Caco-2 (cell line): ENCODE data around the gene CDK9. TPM values are rescaled to one million over a fixed set of nuclear protein-coding genes. Genes with fewer than 3 reads are reported as not detected.

ENCODE experiments used
- BruUV-seq: library from RNA; stranded (reverse); fragments of 400-500 nt; replicated peaks from 2 replicates; lab custom pipeline; 2021; lab: Mats Ljungman, UMichigan
- CTCF ChIA-PET: fragments of 300-600 bp; sonication (Branson Sonifier 250); formaldehyde crosslinking; loops from one replicate; lab custom pipeline; 2022; ENCODE audit warnings: antibody characterized with exemption; lab: Charles Lee
- POLR2A ChIA-PET: fragments of 300-600 bp; sonication (Branson Sonifier 250); formaldehyde crosslinking; loops from one replicate; lab custom pipeline; 2022; ENCODE audit warnings: antibody characterized with exemption; lab: Charles Lee
- DNase-seq, 2 experiments: peaks; one replicate each; pipeline versions ENCODE4 v3.0.0 to v3.0.0-alpha.2; 2020 to 2022
- H3K27me3 ChIP-seq: replicated peaks from 2 replicates; pipeline ENCODE4 v1.6.0; 2011; ENCODE audit warnings: low read length; ENCODE audit not compliant: control insufficient read depth, insufficient read depth
- H3K36me3 ChIP-seq: 2 replicates; pipeline ENCODE4 v1.5.1; 2011; ENCODE audit warnings: low read length; ENCODE audit not compliant: control insufficient read depth, insufficient read depth
- H3K4me1 ChIP-seq: fragments of 250-450 bp; sonication (Bioruptor Pico); 2 replicates; pipeline ENCODE4 v1.5.1; 2020; ENCODE audit warnings: mild to moderate bottlenecking
- H3K4me3 ChIP-seq: 2 replicates; pipeline ENCODE4 v1.5.1; 2011; ENCODE audit warnings: low read depth, mild to moderate bottlenecking, control low read depth, low read length
- H3K9me3 ChIP-seq: fragments of 250-450 bp; sonication (Bioruptor Pico); 2 replicates; pipeline ENCODE4 v1.5.1; 2020; ENCODE audit warnings: mild to moderate bottlenecking, moderate library complexity
- H3K27ac Mint-ChIP-seq: one replicate; pipeline ENCODE4 v1.8.0; 2022; ENCODE audit warnings: mixed read lengths; ENCODE audit not compliant: unreplicated experiment
- H3K27me3 Mint-ChIP-seq: one replicate; pipeline ENCODE4 v1.8.0; 2022; ENCODE audit warnings: mixed read lengths; ENCODE audit not compliant: insufficient read depth, unreplicated experiment
- H3K36me3 Mint-ChIP-seq: one replicate; pipeline ENCODE4 v1.8.0; 2022; ENCODE audit warnings: mild to moderate bottlenecking, mixed read lengths; ENCODE audit not compliant: insufficient read depth, unreplicated experiment
- H3K4me1 Mint-ChIP-seq: one replicate; pipeline ENCODE4 v1.8.0; 2022; ENCODE audit warnings: low read depth, mixed read lengths; ENCODE audit not compliant: unreplicated experiment
- H3K4me3 Mint-ChIP-seq: one replicate; pipeline ENCODE4 v1.8.0; 2022; ENCODE audit warnings: mild to moderate bottlenecking, moderate library complexity, mixed read lengths; ENCODE audit not compliant: unreplicated experiment
- H3K9me3 Mint-ChIP-seq: one replicate; pipeline ENCODE4 v1.8.0; 2022; ENCODE audit warnings: mixed read lengths; ENCODE audit not compliant: unreplicated experiment
- CTCF ChIP-seq, 2 experiments: fragments of 200-600 bp in 1 of 2; IDR thresholded peaks; 1 replicate in 1 of 2; 2 replicates in 1 of 2; pipeline versions ENCODE4 v1.5.1 to v1.8.0; 2011 to 2022; ENCODE audit warnings: antibody characterized with exemption in 1 of 2, control low read depth in 1 of 2, inconsistent platforms in 1 of 2, low read depth in 1 of 2, low read length in 1 of 2, mild to moderate bottlenecking in 1 of 2, moderate library complexity in 1 of 2; ENCODE audit not compliant: insufficient read depth in 1 of 2, severe bottlenecking in 1 of 2, unreplicated experiment in 1 of 2
- intact Hi-C: fragments of 100-400 bp; cut with micrococcal nuclease; formaldehyde crosslinking; loops from one replicate; pipeline ENCODE4 v1.10.0; 2022; ENCODE audit not compliant: unreplicated experiment
- total RNA-seq: library from RNA; stranded (reverse); gene quantifications from 2 replicates; pipeline ENCODE4 v1.2.3, GENCODE V29; 2022

The CDK9 gene
- total RNA-seq, 1 experiment from 2014 or later, result 48.2 TPM

- POLR2A ChIA-PET, result no interaction called here
- Histone ChIP-seq H3K27me3 (no peaks in the 10 kb centered on the region; the same call in 1 of the 2 replicates), H3K4me3 (no peak overlapping the region), H3K9me3 (no peaks in the 10 kb centered on the region), H3K4me1 (no peaks in the 10 kb centered on the region), H3K36me3 (no peaks in the 10 kb centered on the region)
- no peak overlapping the region for H3K27ac Mint-ChIP-seq
- no peaks in the 10 kb centered on the region for H3K36me3 Mint-ChIP-seq
- intact Hi-C loops, result no loop called here
- H3K4me3 Mint-ChIP-seq, result no peak overlapping the region
- no peaks in the 10 kb centered on the region for H3K9me3 Mint-ChIP-seq
- TF ChIP-seq CTCF (IDR thresholded peaks at IDR 0.05; ENCODE audit: insufficient read depth in 1 of 2, low read depth in 1 of 2, low read length in 1 of 2, severe bottlenecking in 1 of 2, unreplicated experiment in 1 of 2), result no peak
- H3K27me3 Mint-ChIP-seq, result peaks cover 9% of the 10 kb centered on the region
- BruUV-seq, result no TSS peak
- DNase-seq, result no peak
- no peaks in the 10 kb centered on the region for H3K4me1 Mint-ChIP-seq
- CTCF ChIA-PET, result interaction anchor here (0.6 to 2.7 kb wide), 3 partner anchors 10 to 118 kb away, joined by 3 to 10 read pairs (median 6); partner anchors contain the start of gene TOR2A
These were observed 41.3 kb upstream of the CDK9 start for GRCh38 chr9:127744398-127745110.

- peaks cover 13% of the 10 kb centered on the region for H3K27me3 Mint-ChIP-seq
- no peaks in the 10 kb centered on the region for H3K4me1 ChIP-seq
- no peaks in the 10 kb centered on the region for H3K9me3 Mint-ChIP-seq
- no peaks in the 10 kb centered on the region for H3K9me3 ChIP-seq
- no peaks in the 10 kb centered on the region for H3K36me3 Mint-ChIP-seq
- BruUV-seq, result no TSS peak
- H3K27ac Mint-ChIP-seq, result no peak overlapping the region
- H3K27me3 ChIP-seq, result no peaks in the 10 kb centered on the region; the same call in none of the 2 replicates
- ChIA-PET POLR2A (no interaction called here), CTCF (interaction anchor here (1.0 kb wide), 1 partner anchor 12 kb away, joined by 4 read pairs; the partner anchor contains the start of gene TOR2A)
- H3K4me3 Mint-ChIP-seq, result no peak overlapping the region
- H3K4me1 Mint-ChIP-seq, result no peaks in the 10 kb centered on the region
- H3K4me3 ChIP-seq, result no peak overlapping the region
- peak in 1 of 2 experiments; percentile 22 for TF ChIP-seq CTCF (IDR thresholded peaks at IDR 0.05; ENCODE audit: insufficient read depth in 1 of 2, low read depth in 1 of 2, low read length in 1 of 2, severe bottlenecking in 1 of 2, unreplicated experiment in 1 of 2)
- intact Hi-C loops, result no loop called here
- peak in 1 of 2 experiments; percentile 38 for DNase-seq
- no peaks in the 10 kb centered on the region for H3K36me3 ChIP-seq
These were observed 38.8 kb upstream of the CDK9 start for GRCh38 chr9:127746959-127747569.

GRCh38 chr9:127749090-127749787 is 36.6 kb upstream of the CDK9 start:
- intact Hi-C loops, result no loop called here
- no peak for DNase-seq
- Mint-ChIP-seq H3K4me3 (no peak overlapping the region), H3K4me1 (no peaks in the 10 kb centered on the region), H3K9me3 (no peaks in the 10 kb centered on the region), H3K27me3 (peaks cover 21% of the 10 kb centered on the region), H3K36me3 (no peaks in the 10 kb centered on the region), H3K27ac (no peak overlapping the region)
- Histone ChIP-seq H3K36me3 (no peaks in the 10 kb centered on the region), H3K4me1 (no peaks in the 10 kb centered on the region), H3K4me3 (no peak overlapping the region), H3K9me3 (no peaks in the 10 kb centered on the region), H3K27me3 (no peaks in the 10 kb centered on the region; the same call in none of the 2 replicates)
- no TSS peak for BruUV-seq
- CTCF ChIA-PET, result no interaction called here
- no peak for TF ChIP-seq CTCF (IDR thresholded peaks at IDR 0.05; ENCODE audit: insufficient read depth in 1 of 2, low read depth in 1 of 2, low read length in 1 of 2, severe bottlenecking in 1 of 2, unreplicated experiment in 1 of 2)
- POLR2A ChIA-PET, result no interaction called here
